Measurements from ENCODE around the gene NSRP1.

DNA sequence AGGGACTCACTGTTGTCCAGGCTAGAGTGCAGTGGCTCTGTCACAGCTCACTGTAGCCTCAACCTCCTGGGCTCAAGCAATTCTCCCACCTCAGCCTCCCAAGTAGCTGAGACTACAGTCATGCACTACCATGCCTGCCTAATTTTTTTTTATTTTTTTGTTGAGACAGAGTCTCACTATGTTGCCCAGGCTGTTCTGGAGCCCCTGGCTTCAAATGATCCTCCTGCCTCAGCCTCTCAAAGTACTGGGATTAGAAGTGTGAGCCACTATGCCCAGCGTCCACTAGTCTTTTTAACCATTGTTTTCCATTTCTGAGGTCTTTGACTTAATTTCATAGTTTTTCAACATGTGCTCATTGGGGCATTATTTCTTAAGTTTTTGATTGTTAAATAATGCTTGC lies 13.5 kb downstream of the NSRP1 start:
- TF ChIP-seq, protein P1, sequence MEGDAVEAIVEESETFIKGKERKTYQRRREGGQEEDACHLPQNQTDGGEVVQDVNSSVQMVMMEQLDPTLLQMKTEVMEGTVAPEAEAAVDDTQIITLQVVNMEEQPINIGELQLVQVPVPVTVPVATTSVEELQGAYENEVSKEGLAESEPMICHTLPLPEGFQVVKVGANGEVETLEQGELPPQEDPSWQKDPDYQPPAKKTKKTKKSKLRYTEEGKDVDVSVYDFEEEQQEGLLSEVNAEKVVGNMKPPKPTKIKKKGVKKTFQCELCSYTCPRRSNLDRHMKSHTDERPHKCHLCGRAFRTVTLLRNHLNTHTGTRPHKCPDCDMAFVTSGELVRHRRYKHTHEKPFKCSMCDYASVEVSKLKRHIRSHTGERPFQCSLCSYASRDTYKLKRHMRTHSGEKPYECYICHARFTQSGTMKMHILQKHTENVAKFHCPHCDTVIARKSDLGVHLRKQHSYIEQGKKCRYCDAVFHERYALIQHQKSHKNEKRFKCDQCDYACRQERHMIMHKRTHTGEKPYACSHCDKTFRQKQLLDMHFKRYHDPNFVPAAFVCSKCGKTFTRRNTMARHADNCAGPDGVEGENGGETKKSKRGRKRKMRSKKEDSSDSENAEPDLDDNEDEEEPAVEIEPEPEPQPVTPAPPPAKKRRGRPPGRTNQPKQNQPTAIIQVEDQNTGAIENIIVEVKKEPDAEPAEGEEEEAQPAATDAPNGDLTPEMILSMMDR (IDR thresholded peaks at IDR 0.05; ENCODE audit: borderline replicate concordance, extremely low read depth, low read length, poor library complexity, severe bottlenecking) = no peak
- TF ChIP-seq EZH2 (IDR thresholded peaks at IDR 0.05; ENCODE audit: borderline replicate concordance, low read depth, low read length, severe bottlenecking) = no peak

All from DND-41 (cell line).